ENCODE data around the gene CTCFL. TPM values are rescaled to one million over a fixed set of nuclear protein-coding genes. Genes with fewer than 3 reads are reported as not detected.

The CTCFL gene
- not detected in 2 replicates for total RNA-seq

DNA sequence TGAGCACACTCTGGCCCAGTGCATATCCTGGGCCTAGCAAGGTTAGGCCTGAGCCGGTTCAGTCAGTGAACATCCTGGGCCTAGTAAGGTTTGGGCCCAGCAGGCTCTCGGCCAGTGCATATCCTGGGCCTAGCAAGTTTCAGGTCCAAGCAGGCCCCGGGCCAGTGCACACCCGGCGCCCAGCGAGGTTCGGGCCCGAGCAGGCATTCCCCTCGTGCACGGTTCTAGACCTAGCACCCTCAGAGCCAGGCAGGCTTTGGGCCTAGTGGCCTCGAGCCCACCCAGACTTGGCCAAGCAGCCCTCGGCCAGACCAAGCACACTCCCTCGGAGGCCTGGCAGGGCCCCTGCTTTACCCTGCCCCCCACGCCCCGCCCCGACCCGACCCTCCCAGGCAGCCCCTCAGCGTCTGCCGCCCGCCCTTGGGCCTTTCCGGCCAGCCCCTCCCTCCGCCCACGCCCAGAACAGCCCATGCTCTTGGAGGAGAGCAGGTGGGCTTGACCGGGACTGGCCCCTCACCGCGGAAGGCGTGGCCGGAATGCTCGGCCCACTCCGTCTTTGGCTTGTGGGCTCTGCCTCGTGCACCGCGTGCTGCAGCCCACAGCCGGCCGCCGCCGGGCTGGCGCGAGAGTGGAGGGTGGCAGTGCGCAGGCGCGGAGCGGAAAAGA is at the start of gene CTCFL:
CTCFL (minus strand) TSS at position 630 of the 666 bp plus-strand sequence. CDS start 935 bp downstream, outside the sequence.

DNA sequence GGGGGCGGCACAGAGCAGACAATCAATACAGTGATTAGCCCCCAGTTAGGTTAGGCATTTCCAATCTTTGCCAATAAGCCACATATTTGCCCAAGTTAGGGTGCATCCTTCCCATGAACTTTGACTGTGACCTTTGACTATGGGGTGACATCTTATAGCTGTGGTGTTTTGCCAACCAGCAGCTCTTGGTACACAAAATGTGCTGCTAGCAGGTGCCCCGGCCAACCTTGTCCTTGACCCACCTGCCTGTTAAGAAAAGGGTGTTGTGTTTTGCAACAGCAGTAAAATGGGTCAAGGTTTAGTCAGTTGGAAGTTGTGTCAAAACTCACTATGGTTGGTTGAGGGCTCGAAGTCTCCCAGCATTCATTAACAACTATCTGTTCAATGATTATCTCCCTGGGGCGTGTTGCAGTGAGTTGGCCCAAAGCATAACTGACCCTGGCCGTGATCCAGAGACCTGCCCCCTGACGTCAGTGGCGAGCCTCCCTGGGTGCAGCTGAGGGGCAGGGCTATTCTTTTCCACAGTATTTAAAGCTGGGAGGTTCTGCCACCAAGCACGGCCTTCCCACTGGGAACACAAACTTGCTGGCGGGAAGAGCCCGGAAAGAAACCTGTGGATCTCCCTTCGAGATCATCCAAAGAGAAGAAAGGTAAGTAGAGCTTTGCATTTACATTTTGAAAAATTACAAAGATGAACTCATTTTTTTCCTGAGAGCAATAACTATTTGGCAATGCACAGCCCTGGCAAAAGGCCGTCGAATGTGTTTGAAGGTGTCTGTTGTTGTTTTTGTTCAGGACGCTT is 35.8 kb upstream of the CTCFL start, which contains the start of gene PCK1:
PCK1 (plus strand) TSS at position 557 of the 802 bp plus-strand sequence. CDS start 302 bp downstream, outside the sequence.

Other genes starting within 250 kb of the CTCFL start
- gene SPO11, start 195.3 kb downstream of the CTCFL start, total RNA-seq: not detected in 2 replicates
- 45.1 and 65.4 TPM in 2 replicates for gene RAE1, start 173.9 kb downstream of the CTCFL start, total RNA-seq
- 22.6 and 25.1 TPM in 2 replicates for gene RBM38, start 133.7 kb downstream of the CTCFL start, total RNA-seq
- gene PCK1, start 36.0 kb upstream of the CTCFL start, total RNA-seq: not detected in 2 replicates
- not detected in 2 replicates for gene ZBP1, start 95.3 kb upstream of the CTCFL start, total RNA-seq
- 7.3 and 11.3 TPM in 2 replicates for gene PMEPA1, start 184.9 kb upstream of the CTCFL start, total RNA-seq